Testis (tissue), 2 donors: ENCODE data around the gene RAB8A.

Experiments used
- CTCF ChIP-seq, 3 experiments: fragments of 450-650 bp in 2 of 3; fragments of 200-600 bp in 1 of 3; sonication (generic) in 1 of 3; IDR thresholded peaks; one replicate each; pipeline ENCODE4 v1.5.1; 2016 to 2019; ENCODE audit warnings: antibody characterized with exemption in 3 of 3, mild to moderate bottlenecking in 2 of 3, moderate library complexity in 1 of 3
- POLR2A ChIP-seq: fragments of 450-650 bp; IDR thresholded peaks from one replicate; pipeline ENCODE4 v1.6.1; 2017; ENCODE audit warnings: antibody characterized with exemption, mild to moderate bottlenecking, moderate library complexity

- TF ChIP-seq CTCF (IDR thresholded peaks at IDR 0.05) (no peak), POLR2A (no peak)
Measured at GRCh38 chr19:16113727-16114126, 2.0 kb downstream of the RAB8A start.
